COLO668 (cell line): ENCODE data around the gene ELK1.

Source experiments
- DNase-seq: peaks from one replicate; lab custom pipeline; 2025; ENCODE audit not compliant: unreplicated experiment; lab: John Stamatoyannopoulos, UW

The ELK1 gene

DNA sequence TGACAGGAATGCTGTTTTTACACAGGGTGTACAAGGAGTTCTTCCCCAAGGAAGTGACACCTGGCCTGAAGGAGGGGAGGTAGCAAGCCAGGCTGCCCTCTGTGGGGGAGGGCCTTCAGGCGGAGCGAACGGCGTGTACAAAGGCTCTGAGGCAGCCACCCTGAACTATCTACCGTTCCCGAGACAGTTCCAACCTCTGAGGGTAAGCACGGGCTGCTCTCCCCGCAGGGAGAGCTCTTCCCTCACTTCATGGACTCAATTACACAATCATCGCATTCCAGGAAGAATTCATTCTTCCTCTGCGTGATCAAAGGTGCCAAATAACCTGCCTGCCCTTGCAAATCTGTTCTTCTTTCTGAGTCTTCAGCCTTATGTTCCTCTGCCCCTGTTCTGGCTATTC is 4.8 kb downstream of the ELK1 start:
- DNase-seq = no peak

DNA sequence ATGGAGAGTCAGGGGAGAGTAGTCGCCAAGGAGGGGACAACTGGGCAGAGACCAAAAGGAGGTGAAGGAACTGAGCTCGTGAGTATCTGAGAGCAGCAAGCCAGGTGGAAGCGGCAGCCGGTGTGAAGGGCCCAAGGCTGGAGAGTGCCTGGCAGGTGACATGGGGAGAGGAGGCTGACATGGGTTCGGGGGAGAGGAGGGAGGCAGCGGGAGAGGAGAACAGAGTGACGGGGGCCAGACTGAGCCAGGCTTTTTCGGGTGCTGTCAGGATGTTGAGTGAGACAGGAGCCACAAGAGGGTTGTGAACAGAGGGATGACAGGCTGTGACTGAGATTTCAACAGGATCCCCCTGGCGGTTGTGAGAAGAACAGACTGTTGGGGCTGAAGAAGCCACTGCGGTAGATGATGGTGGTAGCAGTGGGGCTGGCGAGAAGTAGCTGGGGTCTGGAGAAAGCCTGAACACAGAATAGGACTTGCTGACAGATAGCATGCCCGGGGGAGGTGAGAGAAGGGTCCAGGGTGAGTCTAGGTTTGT is 5.7 kb downstream of the ELK1 start:
- no peak for DNase-seq

DNA sequence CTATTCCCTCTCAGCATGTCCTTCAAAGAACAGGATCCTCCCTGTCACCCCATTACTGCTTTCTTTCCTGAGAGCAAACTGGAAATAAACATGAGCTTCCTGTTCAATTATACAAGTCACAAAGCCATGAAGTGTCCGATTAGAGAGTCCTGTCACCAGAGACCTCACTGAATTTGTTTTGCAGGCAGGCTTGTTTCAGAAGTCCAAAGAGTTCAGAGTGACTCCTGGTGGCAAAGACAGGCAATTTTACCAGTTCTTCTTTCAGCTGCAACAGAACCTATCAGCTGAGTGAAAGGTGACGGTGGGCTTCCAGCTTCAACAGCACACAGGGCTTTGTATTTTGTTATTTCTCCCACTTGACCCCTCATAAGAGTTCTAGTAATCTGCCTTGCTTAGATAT is 6.4 kb downstream of the ELK1 start:
- DNase-seq = no peak

- DNase-seq = no peak
Measured at GRCh38 chrX:47638816-47639215, 11.5 kb downstream of the ELK1 start.

DNA sequence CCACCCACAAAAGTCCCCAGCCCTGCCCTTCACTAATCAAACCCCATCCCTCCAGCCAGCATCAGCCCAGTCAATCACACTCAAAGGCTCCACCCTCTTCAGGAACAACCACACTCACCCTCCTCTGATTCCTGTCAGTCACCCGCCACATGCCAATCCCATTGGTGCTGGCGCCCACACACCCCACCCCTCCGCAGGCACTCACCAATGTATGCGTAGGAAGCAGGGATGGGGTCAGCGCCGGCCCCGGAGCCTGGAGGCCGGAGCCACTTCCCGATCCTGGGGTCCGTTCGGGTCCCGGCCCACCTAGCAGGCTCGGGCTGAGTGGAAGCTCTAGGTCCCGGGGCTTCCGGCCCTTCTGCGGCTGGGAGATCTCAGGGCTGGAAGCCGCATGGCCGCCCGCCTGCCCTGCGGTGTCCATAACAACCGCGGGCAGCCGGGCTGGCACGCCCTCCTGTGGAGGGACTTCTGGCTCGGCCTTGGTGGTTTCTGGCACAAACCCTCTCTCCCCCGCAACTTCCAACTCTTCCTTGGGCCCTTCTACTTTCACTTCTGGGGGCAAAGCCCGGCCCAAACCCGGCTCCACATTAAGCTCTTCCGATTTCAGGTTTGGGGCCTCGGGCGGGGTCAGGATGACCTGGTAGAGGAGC is 12.7 kb downstream of the ELK1 start:
- DNase-seq = no peak

GRCh38 chrX:47634871-47635575 is 15.3 kb downstream of the ELK1 start:
- no peak for DNase-seq

GRCh38 chrX:47633689-47634590 is 16.4 kb downstream of the ELK1 start:
- DNase-seq = no peak

DNA sequence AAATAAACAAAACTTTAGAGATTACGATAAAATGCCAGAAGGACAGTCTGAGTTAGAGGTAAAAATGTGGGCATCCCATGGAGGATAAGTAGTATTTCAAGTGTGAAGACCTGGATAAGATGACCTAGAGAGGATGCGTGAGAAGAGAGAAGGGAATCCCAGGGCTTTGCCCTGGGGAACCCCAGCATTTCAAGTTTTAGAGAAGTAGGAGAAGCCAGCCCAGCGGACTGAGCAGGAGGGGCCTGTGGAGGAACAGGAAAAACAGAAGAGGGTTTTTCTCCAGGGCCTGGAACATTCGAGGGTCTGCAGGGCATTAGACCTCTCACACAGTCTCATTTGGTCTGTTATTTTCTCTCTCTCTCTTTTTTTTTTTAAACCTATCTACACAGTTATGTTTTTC is 17.7 kb downstream of the ELK1 start:
- no peak for DNase-seq

GRCh38 chrX:47631676-47632075 is 18.7 kb downstream of the ELK1 start:
- no peak for DNase-seq

DNA sequence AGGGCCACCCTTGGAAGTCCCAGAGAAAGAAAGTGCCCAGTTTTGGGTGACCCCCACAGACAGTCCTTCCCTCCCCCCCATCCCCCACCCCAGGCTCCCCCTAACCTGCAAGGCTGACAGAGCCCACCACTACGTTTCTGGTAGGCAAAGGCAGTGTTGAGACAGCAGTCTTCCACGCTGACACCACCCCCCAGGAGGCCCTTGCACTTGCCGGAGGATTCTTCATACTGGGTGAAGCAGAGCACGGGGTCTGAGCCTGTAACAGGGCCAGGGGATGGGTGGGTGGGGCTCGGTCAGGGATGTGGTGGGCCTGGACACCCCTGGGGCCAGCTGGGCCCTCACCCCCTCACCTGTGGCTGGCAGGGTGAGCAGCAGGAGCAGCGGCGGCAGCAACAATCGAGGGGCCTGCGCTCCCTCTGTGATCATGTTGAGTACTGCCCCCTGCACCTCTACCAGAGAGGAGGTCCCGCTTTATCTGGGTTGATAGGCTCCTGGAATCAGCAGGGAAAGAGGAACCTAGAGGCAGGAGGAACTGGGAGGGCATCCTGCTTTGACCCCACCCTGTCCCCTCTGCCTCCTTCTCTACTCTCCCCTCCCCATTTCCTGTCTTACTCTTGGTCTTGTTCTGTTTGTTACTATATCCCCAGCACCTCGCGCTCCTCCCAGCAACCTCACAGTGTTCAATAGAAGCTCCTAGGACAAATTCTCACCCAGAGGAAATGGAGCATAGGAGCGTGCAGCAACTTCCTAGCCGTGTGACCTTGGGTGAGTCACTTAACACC is 20.8 kb downstream of the ELK1 start, which contains the start of gene CFP:
Gene CFP, minus strand, starts transcription at position 512 of the 782 bp plus-strand sequence. Its CDS starts 86 bp downstream, at position 426.
- no peak for DNase-seq

DNA sequence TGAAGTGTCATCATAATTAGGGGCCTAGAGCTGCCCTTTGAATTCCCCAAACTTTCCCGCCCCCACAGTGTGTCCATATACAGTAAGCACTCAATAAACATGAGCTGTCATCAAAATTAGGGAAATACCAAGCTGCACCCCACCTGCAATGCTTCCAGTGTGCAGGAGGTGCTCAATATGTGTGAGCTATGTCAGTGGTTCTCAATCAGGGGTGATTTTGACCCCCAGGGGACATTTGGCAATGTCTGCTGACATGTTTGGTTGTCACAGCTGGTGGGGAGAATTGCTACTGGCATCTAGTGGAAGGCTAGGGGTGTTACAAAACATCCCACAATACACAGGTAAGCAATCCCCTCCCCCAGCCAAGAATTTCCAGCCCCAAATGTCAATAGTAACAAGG is 21.4 kb downstream of the ELK1 start:
- no peak for DNase-seq

DNA sequence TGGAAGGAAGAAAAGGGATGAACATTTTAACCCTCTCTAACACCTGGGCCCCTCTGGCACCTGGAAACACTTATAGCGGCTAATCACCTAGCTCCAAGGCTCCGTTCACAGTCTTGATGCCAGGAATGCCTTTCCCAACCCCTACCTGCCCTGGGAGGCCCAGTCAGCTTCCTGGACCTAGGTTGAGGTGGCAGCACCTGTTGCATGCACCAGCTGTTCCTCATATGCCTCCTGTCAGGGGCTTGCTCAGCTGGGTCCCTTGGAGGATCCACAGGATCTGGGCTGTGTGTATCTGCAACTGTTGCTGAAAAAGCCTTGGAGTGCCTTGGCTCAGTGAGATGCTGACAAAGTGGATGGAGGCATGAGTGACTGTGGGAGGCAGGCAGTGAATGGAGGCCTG is 25.0 kb downstream of the ELK1 start:
- no peak for DNase-seq

GRCh38 chrX:47623540-47624027 is 26.8 kb downstream of the ELK1 start:
- DNase-seq = peak; percentile 75

DNA sequence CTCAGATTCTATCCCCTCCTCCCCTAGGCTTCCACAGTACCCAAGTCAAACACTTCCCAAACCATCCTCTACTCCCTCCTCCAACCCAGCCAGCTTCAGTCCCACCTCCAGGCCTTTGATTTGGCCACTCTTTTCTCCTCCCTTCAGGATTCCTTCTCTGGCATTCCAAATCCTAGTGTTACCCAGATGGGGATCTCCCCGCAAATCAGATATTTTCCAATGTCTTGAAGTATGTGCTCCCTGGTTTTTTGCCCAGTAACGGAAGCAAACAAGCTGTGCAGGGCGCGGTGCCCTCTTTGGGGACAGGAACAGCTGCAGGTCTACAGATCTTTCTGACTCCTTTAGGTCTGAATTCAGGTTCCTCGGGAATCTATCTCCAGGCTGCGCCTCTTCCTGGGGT is 28.5 kb downstream of the ELK1 start:
- DNase-seq = no peak

GRCh38 chrX:47620303-47620685 is 30.1 kb downstream of the ELK1 start:
- no peak for DNase-seq

- peak; percentile 92 for DNase-seq
Measured at GRCh38 chrX:47619486-47620302, 30.7 kb downstream of the ELK1 start, which contains the start of gene SYN1. TSS of gene SYN1 (minus strand) at chrX:47619857. CDS start at chrX:47619728, 129 bp downstream.

DNA sequence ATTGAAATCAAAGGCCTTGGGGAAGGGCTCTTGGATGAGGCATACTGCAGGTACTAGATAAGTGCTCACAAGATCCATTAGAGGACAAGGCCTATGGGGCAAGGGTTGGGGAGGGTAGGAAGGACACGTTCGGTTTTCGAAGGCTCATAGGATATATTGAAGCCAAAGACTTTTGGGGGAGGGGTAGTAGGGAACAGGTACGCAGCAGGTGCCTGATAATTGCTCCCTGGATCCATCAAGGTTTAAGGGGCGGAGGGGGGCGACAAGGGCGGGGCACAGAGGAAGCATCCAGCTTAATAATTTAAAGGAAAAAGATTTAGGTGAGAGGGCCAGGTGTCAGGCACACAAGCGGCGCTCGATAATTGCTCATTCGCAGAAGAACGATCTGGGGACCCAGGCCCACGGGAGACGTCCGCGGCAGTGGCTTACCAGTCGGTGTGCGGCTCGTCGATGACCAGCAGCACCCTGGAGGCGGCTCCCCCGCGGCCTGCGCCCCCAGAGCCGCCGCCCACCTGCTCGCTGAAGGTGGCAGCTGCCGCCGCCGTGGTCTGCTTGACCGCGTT is 31.4 kb downstream of the ELK1 start:
- DNase-seq = peak; percentile 23

GRCh38 chrX:47614618-47615017 is 35.7 kb downstream of the ELK1 start:
- DNase-seq = no peak

DNA sequence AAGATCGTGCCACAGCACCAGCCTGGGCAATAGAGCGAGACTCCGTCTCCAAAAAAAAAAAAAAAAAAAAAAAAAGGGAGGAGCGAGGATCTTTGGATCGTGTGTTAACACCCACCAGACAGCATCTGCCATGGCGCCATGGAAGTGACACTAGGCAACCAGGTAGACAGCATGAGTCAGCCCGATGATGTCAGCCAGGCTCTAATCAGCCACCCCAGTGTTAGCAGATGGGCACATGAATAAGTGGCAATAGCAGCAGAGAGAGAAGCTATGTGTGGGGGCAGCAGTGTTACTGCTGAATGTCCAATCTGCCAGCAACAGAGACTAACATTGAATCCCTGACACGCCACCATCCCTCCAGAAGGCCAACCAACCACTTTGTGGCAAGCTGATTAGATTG is 37.3 kb downstream of the ELK1 start:
- no peak for DNase-seq
